Measurements from ENCODE around the gene FEM1B. TPM values are rescaled to one million over a fixed set of nuclear protein-coding genes. Genes with fewer than 3 reads are reported as not detected.

The FEM1B gene
- total RNA-seq, 2 experiments from 2014 or later: 35.5 to 37.3 TPM

- POLR2A ChIA-PET: no interaction called here
- Histone ChIP-seq H4K20me1 (ENCODE audit: insufficient read depth, low read length) (no peaks in the 10 kb centered on the region), H3K4me3 (ENCODE audit: low read depth, low read length, poor library complexity, severe bottlenecking) (no peak overlapping the region), H3K4me2 (ENCODE audit: low read length) (no peak overlapping the region), H3K9me3 (ENCODE audit: low read length) (no peaks in the 10 kb centered on the region), H2AFZ (ENCODE audit: low read length) (no peak overlapping the region), H3K4me1 (ENCODE audit: insufficient read depth, low read length, poor library complexity, severe bottlenecking) (no peaks in the 10 kb centered on the region), H3K9me2 (ENCODE audit: insufficient read depth, low read length) (no peaks in the 10 kb centered on the region), H3K27ac (ENCODE audit: low read depth, low read length, poor library complexity, severe bottlenecking) (no peak overlapping the region), H3K79me2 (ENCODE audit: insufficient read depth, low read depth, low read length) (no peaks in the 10 kb centered on the region), H3K36me3 (ENCODE audit: insufficient read depth, low read length) (no peaks in the 10 kb centered on the region)
- no peak for DNase-seq (ENCODE audit: low spot score)
- TF ChIP-seq CTCF (conservative IDR thresholded peaks at IDR 0.05; ENCODE audit: low read length) (no peak), EZH2phosphoT487 (IDR thresholded peaks at IDR 0.05; ENCODE audit: borderline replicate concordance, low read depth, low read length) (no peak)
- no TSS peak for BruUV-seq (replicated peaks)
- intact Hi-C loops (cut with micrococcal nuclease; ENCODE audit: unreplicated experiment): no loop called here
- CTCF ChIA-PET (ENCODE audit: unreplicated experiment): no interaction called here
Observed at GRCh38 chr15:68318931-68319909, 41.7 kb downstream of the FEM1B start.

GRCh38 chr15:68319997-68320396, 42.5 kb downstream of the FEM1B start:
- BruUV-seq (replicated peaks): no TSS peak
- H3K4me1 ChIP-seq (ENCODE audit: insufficient read depth, low read length, poor library complexity, severe bottlenecking): no peaks in the 10 kb centered on the region
- H3K27ac ChIP-seq (ENCODE audit: low read depth, low read length, poor library complexity, severe bottlenecking): no peak overlapping the region
- H3K4me3 ChIP-seq (ENCODE audit: low read depth, low read length, poor library complexity, severe bottlenecking): no peak overlapping the region
- H3K9me3 ChIP-seq (ENCODE audit: low read length): no peaks in the 10 kb centered on the region
- H3K79me2 ChIP-seq (ENCODE audit: insufficient read depth, low read depth, low read length): no peaks in the 10 kb centered on the region
- no peak for DNase-seq (ENCODE audit: low spot score)
- H4K20me1 ChIP-seq (ENCODE audit: insufficient read depth, low read length): no peaks in the 10 kb centered on the region
- H3K4me2 ChIP-seq (ENCODE audit: low read length): no peak overlapping the region
- H3K36me3 ChIP-seq (ENCODE audit: insufficient read depth, low read length): no peaks in the 10 kb centered on the region
- ChIA-PET CTCF (ENCODE audit: unreplicated experiment) (no interaction called here), POLR2A (no interaction called here)
- TF ChIP-seq EZH2phosphoT487 (IDR thresholded peaks at IDR 0.05; ENCODE audit: borderline replicate concordance, low read depth, low read length) (no peak), CTCF (conservative IDR thresholded peaks at IDR 0.05; ENCODE audit: low read length) (no peak)
- intact Hi-C loops (cut with micrococcal nuclease; ENCODE audit: unreplicated experiment): no loop called here
- H3K9me2 ChIP-seq (ENCODE audit: insufficient read depth, low read length): no peaks in the 10 kb centered on the region
- H2AFZ ChIP-seq (ENCODE audit: low read length): no peak overlapping the region

GRCh38 chr15:68321229-68321628, 43.7 kb downstream of the FEM1B start:
- Histone ChIP-seq H3K27ac (ENCODE audit: low read depth, low read length, poor library complexity, severe bottlenecking) (no peak overlapping the region), H3K4me1 (ENCODE audit: insufficient read depth, low read length, poor library complexity, severe bottlenecking) (no peaks in the 10 kb centered on the region), H3K9me3 (ENCODE audit: low read length) (no peaks in the 10 kb centered on the region), H3K36me3 (ENCODE audit: insufficient read depth, low read length) (no peaks in the 10 kb centered on the region), H2AFZ (ENCODE audit: low read length) (no peak overlapping the region), H3K4me2 (ENCODE audit: low read length) (no peak overlapping the region), H3K79me2 (ENCODE audit: insufficient read depth, low read depth, low read length) (no peaks in the 10 kb centered on the region), H4K20me1 (ENCODE audit: insufficient read depth, low read length) (no peaks in the 10 kb centered on the region), H3K9me2 (ENCODE audit: insufficient read depth, low read length) (no peaks in the 10 kb centered on the region), H3K4me3 (ENCODE audit: low read depth, low read length, poor library complexity, severe bottlenecking) (no peak overlapping the region)
- no peak for DNase-seq (ENCODE audit: low spot score)
- TF ChIP-seq EZH2phosphoT487 (IDR thresholded peaks at IDR 0.05; ENCODE audit: borderline replicate concordance, low read depth, low read length) (no peak), CTCF (conservative IDR thresholded peaks at IDR 0.05; ENCODE audit: low read length) (no peak)
- intact Hi-C loops (cut with micrococcal nuclease; ENCODE audit: unreplicated experiment): no loop called here
- no TSS peak for BruUV-seq (replicated peaks)
- CTCF ChIA-PET (ENCODE audit: unreplicated experiment): no interaction called here
- POLR2A ChIA-PET: no interaction called here

Measured in OCI-LY7 (cell line).